Measurements from ENCODE around the gene SLC2A9. TPM values are rescaled to one million over a fixed set of nuclear protein-coding genes. Genes with fewer than 3 reads are reported as not detected.

SLC2A9 gene
- total RNA-seq, 1 donor from 2014 or later: 4.8 TPM

GRCh38 chr4:10048941-10049697 is 27.8 kb upstream of the SLC2A9 start:
- no peak for TF ChIP-seq CTCF (IDR thresholded peaks at IDR 0.05; ENCODE audit: unreplicated experiment)
- Mint-ChIP-seq H3K27ac (no peak overlapping the region), H3K9me3 (peaks cover 11% of the 10 kb centered on the region), H3K4me1 (peaks cover 34% of the 10 kb centered on the region), H3K4me3 (no peak overlapping the region), H3K27me3 (ENCODE audit: low read depth) (peaks cover 2% of the 10 kb centered on the region), H3K36me3 (no peaks in the 10 kb centered on the region)
- no peak for DNase-seq (ENCODE audit: low spot score in 2 of 2, unreplicated experiment in 2 of 2)

- Mint-ChIP-seq H3K9me3 (peaks cover 19% of the 10 kb centered on the region), H3K4me1 (peaks cover 34% of the 10 kb centered on the region), H3K27ac (no peak overlapping the region), H3K4me3 (no peak overlapping the region), H3K36me3 (no peaks in the 10 kb centered on the region), H3K27me3 (ENCODE audit: low read depth) (no peaks in the 10 kb centered on the region)
- TF ChIP-seq CTCF (IDR thresholded peaks at IDR 0.05; ENCODE audit: unreplicated experiment): no peak
- DNase-seq (ENCODE audit: low spot score in 2 of 2, unreplicated experiment in 2 of 2): no peak
Measured at GRCh38 chr4:10047967-10048366, 26.7 kb upstream of the SLC2A9 start.

GRCh38 chr4:10046471-10046870 is 25.2 kb upstream of the SLC2A9 start:
- no peak for TF ChIP-seq CTCF (IDR thresholded peaks at IDR 0.05; ENCODE audit: unreplicated experiment)
- Mint-ChIP-seq H3K27me3 (ENCODE audit: low read depth) (no peaks in the 10 kb centered on the region), H3K4me3 (no peak overlapping the region), H3K9me3 (peaks cover 26% of the 10 kb centered on the region), H3K4me1 (peaks cover 27% of the 10 kb centered on the region), H3K27ac (no peak overlapping the region), H3K36me3 (peaks cover 7% of the 10 kb centered on the region)
- no peak for DNase-seq (ENCODE audit: low spot score in 2 of 2, unreplicated experiment in 2 of 2)

GRCh38 chr4:10045481-10045880 is 24.2 kb upstream of the SLC2A9 start:
- no peak for TF ChIP-seq CTCF (IDR thresholded peaks at IDR 0.05; ENCODE audit: unreplicated experiment)
- peaks cover 7% of the 10 kb centered on the region for H3K36me3 Mint-ChIP-seq
- peaks cover under 1% of the 10 kb centered on the region for H3K27me3 Mint-ChIP-seq (ENCODE audit: low read depth)
- peaks cover 26% of the 10 kb centered on the region for H3K9me3 Mint-ChIP-seq
- no peak overlapping the region for H3K27ac Mint-ChIP-seq
- H3K4me3 Mint-ChIP-seq: no peak overlapping the region
- H3K4me1 Mint-ChIP-seq: peaks cover 18% of the 10 kb centered on the region
- DNase-seq (ENCODE audit: low spot score in 2 of 2, unreplicated experiment in 2 of 2): no peak

GRCh38 chr4:10041036-10041435 is 19.7 kb upstream of the SLC2A9 start:
- TF ChIP-seq CTCF (IDR thresholded peaks at IDR 0.05; ENCODE audit: unreplicated experiment): no peak
- Mint-ChIP-seq H3K4me3 (no peak overlapping the region), H3K4me1 (peaks cover 4% of the 10 kb centered on the region), H3K36me3 (peaks cover 7% of the 10 kb centered on the region), H3K9me3 (peaks cover 17% of the 10 kb centered on the region), H3K27ac (no peak overlapping the region), H3K27me3 (ENCODE audit: low read depth) (peaks cover 7% of the 10 kb centered on the region)
- no peak for DNase-seq (ENCODE audit: low spot score in 2 of 2, unreplicated experiment in 2 of 2)
